HG03565 (cell line): ENCODE results near the gene RNF130.
"Not testable (repeated sequence)": the region's sequence is repeated elsewhere in the genome, so short reads cannot be mapped to it uniquely, and the experiment has no call there.

Experiments used
- ATAC-seq: cut with Tn5 transposase; IDR thresholded peaks from one replicate; pipeline ENCODE4 v1.9.1; 2021; ENCODE audit warnings: mild to moderate bottlenecking, moderate library complexity; ENCODE audit not compliant: unreplicated experiment

The RNF130 gene

DNA sequence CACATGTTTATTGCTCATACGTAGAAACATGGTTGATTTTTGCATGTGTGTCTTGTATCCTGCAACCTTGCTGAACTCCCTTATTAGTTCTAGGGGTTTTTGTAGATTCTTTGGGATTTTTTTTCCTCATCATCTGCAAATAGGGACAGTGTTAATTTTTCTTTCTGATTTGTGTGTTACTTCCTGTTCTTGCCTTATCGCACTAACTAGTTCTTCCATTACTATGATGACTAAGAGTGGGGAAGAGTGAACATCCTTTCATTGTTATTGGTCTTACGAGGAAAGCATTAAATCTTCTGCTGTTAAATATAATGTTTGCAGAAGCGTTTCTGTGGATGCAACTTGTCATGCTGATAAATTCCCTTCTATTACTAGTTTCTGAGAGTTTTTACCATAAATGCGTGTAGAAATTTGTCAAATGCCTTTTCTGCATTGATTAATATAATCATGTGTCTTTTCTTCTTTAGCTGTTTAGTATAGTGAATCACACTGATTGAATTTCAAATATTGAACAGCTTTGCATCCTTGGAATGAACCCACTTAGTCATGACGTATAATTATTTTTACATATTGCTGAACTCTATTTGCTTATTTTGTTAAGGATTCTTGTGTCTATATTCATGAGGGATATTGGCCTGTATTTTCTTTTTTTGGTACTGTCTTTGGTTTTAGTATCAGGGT lies 32.1 kb upstream of the RNF130 start:
- no peak for ATAC-seq

DNA sequence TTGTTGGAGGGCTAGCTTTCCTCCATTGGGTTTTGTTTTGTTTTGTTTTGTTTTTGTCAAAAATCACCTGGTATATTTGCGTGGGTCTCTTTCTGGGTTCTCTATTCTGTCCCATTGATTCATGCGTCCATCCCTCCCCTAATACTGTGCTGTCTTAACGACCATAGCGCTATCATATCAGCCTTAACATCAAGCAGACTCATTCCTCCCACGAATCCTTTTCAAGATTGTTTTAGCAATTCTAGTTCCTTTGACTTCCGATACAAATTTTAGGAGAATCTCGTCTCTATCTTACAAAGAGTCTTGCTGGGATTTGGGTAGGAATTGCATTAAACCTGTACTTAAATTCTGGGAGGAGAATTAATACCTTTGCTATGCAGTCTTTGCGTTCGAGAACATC lies 31.1 kb upstream of the RNF130 start:
- ATAC-seq: no peak

DNA sequence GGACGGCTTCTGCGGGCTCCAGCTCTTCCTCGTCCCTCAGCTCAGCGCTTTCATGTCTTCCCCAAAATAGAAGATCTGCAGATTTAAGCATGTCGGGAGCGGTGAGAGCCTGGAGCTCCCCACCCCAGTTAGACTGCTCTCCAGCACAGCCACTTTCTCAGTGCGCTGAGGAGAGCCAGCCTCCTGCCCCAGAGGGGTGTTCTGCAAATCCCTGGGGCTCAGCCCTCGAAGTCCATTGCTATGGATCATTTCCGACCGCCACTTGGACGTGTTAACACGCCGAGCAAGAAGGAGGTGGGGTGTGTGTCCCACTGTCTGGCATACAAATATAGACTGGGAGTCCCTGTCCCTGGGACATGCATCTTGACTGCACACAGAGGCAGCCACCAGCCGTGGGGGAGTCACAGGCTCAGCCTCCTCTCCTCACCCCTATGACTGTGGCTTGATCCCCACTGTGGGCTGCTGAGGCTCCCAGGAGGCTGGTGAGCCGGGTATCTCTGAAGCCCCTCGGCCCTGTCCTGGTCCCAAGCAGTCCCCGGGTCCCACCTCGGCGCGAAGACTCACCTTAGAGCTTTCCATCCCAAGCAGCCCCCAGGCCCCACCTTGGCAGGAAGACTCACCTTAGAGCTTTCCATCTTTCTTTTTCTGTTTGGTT lies 30.0 kb upstream of the RNF130 start:
- no peak for ATAC-seq

DNA sequence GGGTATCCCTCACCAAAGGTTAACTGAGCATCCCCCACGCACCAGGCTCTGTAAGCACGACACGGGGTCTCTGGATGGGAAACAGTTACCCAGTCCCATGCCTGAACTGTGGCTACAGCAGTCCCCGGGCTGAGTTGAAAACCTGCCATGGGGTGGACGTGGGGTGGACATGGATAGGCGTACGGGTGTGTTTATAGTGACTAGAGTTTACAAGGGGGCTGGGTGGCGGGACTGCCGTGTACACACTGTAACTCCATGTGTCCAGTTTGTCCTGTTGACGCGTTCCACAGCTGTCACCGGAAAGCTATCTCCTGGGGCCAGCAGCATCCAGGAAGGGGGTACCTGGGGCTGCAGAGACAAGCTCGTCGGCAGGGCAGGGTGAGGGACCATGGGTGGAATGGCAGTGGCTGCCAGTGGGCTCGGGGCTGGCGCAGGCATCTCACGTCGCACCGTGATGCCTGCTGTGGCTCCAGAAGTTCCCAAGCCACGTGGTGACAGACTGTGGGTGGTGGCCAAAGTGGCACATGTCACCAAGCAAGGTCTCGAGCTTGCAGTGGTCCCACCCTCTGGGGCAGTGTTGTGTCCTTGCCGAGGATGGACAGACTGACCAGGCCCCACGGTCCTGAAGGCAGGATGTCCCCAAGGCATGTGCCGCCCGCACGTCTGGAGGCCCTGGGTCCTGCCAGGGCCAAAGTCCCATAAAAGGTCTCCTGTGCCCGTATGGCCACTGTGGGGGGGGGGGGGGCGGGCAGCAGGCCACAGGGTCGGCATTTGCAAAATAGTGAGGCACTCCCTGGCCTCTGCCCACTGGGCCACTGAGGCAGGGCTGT lies 29.3 kb upstream of the RNF130 start:
- ATAC-seq: no peak

DNA sequence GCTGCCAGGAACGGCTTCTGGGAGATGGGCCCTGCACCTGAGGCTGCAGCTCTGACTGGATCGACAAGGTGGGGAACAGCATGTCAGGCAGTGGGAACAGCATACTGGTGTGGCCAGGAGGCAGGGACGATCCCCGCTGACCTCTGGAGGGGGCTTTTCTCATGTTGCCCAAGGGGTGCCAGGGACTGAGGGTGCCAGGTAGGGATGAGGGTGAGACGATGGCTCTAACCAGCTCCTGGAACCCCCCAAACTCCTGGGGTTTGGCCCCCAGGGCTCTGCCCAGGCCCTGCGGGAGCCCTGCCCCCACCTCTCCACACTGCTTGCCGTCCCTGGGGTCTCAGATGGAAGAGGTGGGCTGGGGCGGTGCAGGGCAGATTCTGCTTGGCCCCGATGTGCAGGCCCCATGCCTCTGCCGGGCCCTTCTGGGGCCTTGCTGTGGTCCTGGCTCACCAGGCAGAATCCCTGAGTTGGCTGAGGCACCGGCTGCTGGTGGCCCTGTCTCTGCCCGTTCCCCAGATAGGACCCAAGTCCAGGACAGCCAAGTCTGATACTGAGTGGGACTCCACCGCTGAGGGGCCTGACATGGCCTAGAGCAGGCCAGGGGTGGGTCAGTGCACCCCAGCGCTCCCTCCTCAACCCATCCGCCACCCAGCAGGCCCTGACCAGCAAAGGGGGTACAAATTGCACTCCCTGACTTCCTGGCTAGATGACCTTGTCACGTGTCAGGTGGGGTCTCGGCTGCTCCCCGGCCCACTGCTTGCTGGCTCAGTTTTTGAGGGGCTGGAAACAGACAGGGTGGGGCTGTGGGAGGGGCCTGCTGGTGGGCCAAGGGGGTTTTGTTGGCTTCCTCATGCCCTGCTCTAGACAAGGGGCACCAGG lies 28.4 kb upstream of the RNF130 start:
- no peak for ATAC-seq

DNA sequence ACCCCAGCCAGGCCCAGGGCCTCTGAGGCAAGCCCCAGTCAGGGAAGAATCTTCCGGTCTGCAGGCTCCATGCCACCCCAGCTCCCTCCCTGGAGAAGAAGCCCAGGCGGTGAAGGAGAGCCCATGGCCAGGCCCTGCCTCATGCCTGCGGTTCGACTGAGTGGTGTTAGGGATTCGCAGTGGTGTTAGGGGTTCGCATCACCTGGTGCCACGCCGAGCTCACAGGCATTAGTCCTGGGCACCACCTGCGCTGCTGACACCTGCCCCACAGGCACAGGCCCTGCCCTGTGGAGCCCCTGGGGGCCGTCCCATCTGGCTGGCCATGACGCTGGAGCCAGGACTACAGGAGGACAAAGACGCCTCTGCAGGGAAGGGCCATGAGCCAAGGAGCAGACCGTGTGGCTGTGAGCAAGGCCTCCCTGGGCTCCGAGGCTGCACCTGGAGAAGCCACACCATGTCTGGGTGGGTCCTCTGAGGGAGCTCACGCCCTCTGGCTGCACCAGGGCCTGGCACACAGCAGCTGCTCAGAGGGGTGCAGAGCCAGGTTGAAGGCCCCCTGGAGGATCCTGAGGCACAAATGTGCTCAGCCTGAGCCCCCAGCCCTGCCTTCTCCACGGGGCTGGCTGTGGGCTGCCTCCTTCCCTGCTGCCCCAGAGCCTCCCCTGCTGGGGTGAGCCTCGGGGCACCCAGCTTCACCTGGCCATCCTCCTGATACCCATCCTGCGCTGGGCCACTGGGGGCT lies 27.6 kb upstream of the RNF130 start:
- ATAC-seq: no peak

DNA sequence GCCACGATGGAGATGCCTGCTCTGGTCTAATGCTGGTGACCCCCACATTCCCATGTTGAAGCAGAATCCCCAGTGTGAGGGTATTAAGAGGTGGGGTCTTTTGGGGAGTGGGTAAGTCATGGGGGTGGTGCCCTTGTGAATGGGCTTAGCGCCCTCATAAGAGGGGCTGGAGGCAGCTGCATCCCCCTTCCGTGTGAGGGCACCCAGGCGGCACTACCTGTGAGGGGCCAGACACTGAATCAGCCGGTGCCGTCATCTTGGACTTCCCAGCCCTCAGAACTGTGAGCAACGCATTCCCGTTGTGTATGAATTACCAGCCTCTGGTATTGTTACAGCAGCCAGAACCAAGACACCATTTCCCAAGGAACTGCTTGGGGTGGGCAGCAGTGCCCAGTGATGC lies 27.0 kb upstream of the RNF130 start:
- ATAC-seq: no peak

DNA sequence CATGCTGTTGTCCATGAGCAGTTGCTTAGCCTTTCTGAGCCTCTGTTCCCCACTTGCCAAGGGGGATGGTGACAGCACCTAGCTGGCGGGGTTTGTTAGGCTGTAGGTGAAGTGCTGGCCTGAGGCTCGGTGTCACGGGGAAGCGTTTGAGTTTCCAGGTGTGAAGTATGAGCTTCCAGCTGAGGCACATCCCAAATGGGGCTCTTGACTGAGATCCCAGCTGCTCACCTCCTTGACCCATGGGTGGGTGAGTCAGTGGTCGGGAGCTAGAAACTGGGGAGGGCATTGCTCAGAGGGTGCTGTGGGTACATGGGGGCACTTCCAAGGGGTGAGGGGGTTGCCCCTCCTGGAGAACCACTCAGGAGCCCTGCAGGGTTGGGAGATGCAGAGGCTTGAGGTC lies 26.4 kb upstream of the RNF130 start:
- ATAC-seq: no peak

DNA sequence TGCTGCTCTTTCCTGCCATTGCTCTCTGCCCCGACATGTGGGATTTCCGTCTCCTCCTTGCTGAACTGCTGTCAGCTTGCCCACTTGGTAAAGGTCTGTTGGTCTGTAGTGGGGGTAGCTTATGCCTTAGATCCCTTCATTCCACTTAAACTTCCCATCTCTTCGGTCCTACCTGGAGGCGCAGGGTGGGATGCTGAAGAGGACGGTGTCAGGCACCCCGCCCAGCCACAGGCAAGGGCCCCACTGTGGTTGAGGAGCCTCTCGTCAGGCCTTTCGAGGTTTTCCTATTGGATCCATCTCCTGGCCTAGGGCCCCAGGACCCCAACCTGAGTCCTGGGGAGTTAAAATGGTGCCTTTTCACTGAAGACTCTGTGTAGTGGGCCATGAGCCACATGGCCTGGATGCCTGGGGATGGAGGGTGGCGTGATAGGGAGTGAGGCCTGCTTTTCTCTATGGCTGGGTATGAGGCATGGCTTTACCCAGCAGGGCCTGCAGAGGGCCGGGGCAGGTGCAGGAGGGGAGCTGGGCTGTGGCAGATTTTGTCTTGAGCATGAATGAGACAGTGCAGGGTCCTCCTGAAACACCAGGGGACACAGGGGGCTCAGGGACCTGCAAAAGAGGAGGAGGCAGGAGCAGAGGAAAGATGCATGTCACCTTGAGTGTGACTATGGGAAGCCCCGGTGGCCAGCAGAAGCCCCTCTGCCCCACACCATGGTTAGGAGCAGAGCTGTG lies 25.8 kb upstream of the RNF130 start:
- ATAC-seq: no peak

DNA sequence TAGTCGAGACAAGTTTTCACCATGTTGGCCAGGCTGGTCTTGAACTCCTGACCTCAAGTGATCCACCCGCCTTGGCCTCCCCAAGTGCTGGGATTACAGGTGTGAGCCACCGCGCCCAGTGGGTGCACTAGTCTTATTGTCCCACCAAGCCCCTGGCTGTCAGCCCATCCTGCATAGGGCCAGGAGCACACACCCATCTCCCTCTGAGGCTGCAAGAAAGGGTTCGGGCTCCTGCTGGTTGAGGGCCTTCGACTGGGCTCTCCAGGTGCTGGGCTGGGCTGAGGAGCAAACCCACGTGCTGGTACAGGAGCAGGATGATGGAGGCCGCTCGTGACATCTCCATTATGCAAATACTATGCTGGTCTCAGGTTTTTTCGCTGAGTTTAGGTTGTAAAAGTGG lies 25.1 kb upstream of the RNF130 start:
- ATAC-seq: no peak

DNA sequence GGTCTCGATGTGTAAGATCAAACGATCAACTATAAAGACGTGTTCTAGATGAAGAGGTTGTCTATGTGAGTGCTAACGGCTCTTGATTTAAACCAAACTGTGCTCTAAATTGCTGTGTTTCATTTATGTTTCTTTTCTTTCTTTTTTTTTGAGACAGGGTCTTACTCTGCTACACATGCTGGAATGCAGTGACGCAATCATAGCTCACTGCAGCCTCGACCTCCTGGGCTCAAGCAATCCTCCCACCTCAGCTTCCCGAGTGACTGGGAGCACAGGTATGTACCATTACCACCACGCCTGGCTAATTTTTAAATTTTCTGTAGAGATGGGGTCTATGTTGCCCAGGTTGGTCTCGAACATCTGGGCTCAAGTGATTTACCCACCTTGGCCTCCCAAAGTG lies 24.0 kb upstream of the RNF130 start:
- ATAC-seq: no peak

DNA sequence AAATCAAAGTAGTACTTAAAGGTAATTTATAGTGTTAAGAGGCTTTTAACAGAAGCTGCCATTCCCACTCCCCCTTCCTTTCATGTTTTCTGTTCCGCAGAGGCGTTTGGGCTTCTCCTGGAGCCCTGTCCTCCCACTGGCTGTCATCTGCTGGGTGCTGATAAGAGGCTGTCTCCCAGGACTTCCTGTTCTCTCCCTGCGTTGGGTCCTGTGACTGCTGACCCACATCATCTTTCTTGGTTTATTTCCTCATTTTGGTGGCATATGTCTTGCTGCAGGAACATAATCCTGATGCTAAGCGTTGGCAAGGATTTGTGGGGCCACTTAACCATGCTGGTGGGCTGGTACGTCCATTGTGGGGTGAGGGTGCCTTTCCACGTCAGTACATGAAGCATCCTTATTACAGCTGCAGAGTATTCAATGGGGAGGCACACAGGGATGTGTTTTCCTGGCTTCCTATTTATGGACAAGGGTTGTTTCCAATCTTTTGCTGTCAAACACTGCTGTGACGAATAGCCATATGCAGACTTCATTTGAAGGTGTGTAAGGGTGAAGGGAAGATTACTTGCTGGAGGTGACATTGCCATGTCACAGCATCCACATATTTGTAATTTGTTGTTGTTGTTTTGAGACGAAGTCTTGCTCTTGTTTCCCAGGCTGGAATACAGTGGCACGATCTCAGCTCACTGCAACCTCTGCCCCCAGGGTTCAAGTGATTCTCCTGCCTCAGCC lies 22.3 kb upstream of the RNF130 start:
- ATAC-seq: no peak

DNA sequence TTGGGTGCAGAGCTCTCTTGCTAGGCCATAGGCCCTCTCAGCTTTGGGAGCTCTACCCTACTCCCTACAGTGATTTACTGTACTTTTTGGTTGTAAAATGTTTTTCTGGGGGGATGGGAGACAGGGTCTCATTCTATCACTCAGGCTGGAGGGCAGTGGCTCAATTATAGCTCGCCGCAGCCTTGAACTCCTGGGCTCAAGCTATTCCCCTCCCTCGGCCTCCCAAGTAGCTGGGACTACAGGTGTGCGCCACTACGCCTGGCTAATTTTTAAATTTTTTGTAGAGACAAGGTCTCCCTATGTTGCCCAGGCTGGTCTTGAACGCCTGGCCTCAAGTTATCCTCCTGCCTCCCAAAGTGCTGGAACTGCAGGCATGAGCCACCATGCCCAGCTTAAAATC lies 21.7 kb upstream of the RNF130 start:
- ATAC-seq: no peak

DNA sequence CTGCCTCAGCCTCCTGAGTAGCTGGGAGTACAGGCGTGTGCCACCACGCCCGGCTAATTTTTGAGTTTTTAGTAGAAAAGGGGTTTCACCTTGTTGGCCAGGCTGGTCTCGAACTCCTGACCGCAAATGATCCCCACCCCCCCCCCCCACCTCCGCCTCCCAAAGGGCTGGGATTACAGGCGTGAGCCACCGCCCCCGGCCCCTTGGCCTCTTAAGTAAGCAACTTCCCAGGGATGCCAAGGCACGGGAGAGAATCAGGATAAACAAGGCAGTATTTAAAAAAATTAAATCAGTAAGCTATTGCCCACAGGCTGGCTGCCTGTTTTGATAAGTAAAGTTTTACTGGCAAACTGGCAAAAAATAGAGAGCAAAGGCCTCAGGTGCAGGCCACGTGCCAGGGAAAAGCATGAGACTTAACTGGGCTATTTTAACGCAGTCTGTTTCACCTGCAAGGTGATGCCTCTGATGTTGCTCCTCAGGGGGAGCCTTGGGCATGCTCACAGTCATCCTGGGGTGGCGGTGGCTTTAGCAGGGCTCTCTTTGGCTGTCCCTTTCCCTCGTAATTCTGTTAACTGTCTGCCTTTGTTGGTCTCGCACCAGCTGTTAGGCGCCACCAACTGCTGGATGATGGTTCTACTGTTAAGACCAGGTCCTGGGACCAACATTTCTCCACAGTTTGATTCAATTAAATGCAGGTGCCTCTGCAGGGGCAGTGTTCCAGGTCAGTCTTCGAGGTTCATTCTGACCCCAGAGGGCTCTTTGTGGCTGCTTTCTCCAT lies 19.4 kb upstream of the RNF130 start:
- no peak for ATAC-seq

DNA sequence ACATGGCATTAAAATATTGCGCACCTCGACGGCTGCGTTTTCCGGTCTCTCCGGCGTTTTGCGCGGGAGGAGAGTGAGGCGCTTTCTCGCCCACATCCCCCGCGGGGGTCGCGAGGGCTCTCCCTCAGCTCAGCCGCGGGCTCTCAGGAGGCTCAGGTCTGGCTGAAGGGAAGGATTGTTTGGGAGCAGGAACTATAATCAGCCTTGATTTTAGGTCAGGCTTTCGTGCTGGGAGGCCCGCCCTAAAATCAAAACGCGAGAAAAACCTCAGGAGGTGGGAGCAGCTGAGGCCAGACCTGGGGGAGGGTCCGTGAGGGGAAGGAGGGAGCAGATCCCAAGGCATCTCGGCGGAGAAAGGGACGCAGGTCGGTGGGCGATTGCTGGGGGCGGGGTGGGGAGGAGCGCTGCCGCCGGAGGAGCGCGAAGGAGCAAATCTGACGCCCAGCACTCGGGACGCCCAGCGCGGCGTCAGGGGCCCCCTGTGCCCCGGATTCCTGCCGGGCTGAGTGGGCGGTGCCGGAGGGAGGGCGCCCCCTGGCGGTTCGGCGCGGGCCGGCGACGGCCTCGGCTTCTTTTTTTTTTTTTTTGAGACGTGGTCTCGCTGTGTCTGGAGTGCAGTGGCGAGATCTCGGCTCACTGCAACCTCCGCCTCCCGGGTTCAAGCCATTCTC lies 18.7 kb upstream of the RNF130 start:
- ATAC-seq: no peak

DNA sequence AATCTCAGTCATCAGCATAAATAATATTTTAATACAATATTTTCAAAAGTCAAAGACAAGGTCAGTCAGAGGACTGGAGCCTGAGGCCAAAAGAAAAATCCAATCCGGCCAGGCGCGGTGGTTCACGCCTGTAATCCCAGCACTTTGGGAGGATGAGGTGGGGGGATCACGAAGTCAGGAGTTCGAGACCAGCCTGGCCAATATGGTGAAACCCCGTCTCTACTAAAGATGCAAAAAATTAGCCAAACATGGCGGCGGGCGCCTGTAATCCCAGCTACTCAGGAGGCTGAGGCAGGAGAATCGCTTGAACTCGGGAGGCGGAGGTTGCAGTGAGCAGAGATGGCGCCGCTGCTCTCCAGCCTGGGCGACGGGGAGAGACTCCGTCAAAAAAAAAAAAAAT lies 18.1 kb upstream of the RNF130 start:
- not testable (repeated sequence) for ATAC-seq

DNA sequence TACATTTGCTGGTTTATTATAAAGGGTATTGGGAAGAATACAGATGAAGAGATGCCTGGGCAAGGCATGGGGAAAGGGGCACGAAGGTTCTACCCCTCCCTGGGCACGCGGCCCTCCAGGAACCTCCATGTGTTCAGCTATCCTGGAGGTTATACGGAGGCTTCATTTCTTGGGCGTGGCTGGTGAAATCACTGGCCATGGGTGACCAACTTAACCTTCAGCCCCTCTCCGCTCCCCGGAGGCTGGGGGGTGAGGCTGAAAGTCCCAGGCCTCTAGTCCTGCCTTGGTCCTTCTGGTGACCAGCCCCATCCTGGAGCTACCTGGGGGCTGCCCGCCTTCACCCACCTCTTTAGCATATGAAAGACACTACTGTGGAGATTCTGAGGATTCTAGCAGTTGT lies 17.0 kb upstream of the RNF130 start:
- ATAC-seq: no peak
